Stimulated activated CD8-positive, alpha-beta memory T cell treated with anti-CD3 and anti-CD28 coated beads, Interleukin-12 subunit alpha, Interleukin-12 subunit beta, amount 100 ng/mL, for 24 hours (primary cell): ENCODE measurements around the gene AGAP4.
"Not testable (repeated sequence)": the region's sequence is repeated elsewhere in the genome, so short reads cannot be mapped to it uniquely, and the experiment has no call there.

Source experiments
- DNase-seq: peaks from one replicate; pipeline ENCODE4 v3.0.0-alpha.2; 2020; ENCODE audit errors: extremely low read depth

AGAP4 gene

GRCh38 chr10:45847400-45847799 lies at the start of gene AGAP4:
AGAP4 (minus strand) TSS chr10:45847500; CDS start chr10:45847347, 153 bp downstream.
- DNase-seq: not testable (repeated sequence)

DNA sequence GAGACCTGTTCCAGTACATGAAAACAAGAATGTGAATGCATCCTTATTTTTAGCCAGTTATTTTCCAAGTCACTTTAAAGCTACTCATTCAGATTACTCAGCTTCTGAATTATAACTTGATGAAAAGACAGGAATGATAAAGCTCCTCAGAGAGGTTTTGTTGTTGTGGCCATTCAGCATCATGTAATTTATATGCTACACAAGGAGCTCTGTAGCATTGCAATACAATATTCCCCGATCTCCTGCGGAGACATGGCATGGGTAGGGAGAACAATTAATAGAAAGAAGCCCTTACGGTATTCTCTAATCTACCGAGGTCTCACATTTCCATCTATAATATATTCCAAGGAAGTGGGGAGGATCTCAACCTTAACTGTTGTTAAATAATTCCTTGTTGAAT lies 43.4 kb upstream of the AGAP4 start:
- DNase-seq: not testable (repeated sequence)

DNA sequence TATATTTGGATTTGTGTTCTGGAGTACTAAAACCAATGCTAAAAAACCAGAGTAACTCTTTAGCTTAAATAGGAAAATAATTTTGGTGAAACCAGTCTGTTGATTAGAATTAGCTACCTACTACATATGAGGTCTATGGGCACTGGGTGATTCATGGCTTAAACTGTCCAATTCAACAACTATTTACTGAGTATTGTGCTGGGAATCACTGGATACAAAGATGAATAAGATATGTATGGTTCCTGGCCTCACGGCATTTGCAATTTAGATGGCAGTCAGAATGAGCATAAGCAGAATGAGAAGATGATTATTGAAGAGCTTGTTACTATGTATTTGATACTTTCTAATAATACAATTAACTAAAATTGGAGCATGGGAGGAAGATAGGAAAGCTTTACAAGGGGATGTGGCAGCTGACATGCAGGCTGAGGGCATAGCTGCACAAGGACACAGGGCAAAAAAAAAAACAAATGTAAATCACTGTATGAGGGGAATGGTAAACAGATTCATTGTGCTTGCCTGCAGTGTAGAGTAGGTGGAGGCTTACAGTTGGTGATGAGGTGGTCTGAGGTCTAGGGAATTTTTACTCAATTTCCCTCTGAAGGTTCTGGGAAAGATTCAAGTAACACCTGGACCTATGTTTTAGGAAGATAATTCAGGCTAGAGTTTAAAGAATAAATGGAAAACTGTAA lies 42.4 kb upstream of the AGAP4 start:
- not testable (repeated sequence) for DNase-seq

GRCh38 chr10:45882880-45883279 lies 35.6 kb upstream of the AGAP4 start:
- not testable (repeated sequence) for DNase-seq

- DNase-seq: not testable (repeated sequence)
These were observed 18.1 kb upstream of the AGAP4 start for GRCh38 chr10:45865404-45865803.

DNA sequence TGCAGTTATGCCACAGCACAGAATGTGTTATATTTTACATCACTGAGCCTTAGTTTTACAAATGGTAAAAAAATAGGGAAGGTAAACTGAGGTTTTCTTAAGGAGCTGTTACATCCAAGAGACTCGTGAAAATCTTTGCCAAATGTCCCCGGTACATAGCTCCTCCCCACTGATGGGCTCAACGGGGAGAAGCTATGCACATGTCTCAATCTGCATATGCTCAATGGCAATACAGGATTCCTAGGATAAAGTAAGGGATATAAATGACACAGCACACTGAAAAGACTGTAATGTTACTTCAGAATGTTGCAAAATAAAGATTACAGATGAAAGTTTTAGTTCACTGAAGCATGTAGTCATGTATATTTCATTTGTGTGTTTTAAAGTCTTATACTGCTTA lies 17.0 kb upstream of the AGAP4 start:
- not testable (repeated sequence) for DNase-seq

- DNase-seq: not testable (repeated sequence)
These were observed 16.3 kb upstream of the AGAP4 start for GRCh38 chr10:45863632-45864031.

DNA sequence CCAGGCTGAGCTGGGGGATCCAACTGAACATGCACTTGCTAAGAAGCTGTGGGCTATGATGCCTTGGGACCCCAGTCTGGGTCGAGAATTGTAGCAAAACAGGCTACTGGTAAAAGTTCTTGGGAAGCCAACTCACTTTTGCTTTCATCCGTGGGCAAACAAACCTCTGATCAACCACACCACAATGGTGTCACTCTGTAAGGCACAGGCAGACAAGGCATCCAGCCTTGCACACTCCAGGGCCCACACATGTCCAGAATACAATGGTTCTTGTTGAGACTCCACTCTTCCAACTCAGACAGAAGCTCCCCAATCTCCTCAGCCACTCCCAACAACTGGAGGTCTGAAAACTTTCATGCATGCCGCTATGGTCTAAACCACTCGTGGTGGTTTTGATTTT lies 10.6 kb upstream of the AGAP4 start:
- DNase-seq: not testable (repeated sequence)

- not testable (repeated sequence) for DNase-seq
These were observed 1.2 kb upstream of the AGAP4 start for GRCh38 chr10:45848467-45848866.

DNA sequence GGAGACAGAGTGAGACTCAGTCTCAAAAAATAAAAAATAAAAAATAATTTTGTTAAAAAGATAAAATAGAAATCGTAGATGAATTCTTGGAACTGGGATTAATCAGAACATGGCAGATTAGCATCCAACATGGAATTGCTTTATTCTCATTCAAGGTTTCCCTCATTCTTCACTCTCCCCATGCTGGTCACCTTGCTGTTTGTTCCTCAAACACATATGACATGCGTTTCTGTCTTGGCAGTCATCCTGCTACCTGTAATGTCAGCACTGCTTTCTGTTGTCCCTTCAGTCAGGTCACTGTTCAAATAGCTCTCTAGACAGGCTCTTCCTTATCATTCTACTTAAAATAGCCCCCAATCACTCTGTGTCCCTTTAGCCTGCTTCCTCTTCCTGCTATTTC lies 24.4 kb downstream of the AGAP4 start:
- not testable (repeated sequence) for DNase-seq

DNA sequence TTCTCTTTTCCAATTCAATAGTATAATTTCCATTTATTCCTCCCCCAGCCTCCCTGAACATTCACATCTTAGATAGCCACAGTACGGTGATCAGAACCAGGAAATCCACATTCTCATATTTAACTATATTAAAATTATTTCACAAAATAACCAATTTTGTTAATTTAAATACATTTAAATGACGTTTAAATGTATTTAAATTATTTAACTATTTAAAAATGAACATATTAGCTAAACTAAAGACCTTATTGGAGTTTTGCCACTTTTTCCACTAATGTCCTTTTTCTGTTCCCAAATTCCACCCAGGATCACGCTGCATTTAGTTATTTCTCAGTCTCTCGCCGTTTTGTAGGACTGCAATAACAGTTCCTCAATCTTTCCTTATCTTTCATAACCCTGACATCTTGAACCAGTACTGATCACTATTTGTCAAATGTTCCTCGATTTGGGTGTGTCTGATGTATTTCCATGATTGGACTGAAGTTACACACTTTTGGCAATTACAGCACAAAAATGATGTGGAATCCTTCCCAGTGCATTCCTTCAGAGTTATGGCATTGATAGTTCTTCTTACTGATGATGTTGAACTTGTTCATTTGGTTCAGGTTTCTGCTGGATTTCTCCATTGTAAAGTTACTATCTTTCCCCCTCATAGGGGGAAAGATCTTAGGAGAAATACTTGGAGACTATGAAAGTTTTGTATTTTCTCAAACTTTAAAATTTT lies 27.0 kb downstream of the AGAP4 start:
- not testable (repeated sequence) for DNase-seq

DNA sequence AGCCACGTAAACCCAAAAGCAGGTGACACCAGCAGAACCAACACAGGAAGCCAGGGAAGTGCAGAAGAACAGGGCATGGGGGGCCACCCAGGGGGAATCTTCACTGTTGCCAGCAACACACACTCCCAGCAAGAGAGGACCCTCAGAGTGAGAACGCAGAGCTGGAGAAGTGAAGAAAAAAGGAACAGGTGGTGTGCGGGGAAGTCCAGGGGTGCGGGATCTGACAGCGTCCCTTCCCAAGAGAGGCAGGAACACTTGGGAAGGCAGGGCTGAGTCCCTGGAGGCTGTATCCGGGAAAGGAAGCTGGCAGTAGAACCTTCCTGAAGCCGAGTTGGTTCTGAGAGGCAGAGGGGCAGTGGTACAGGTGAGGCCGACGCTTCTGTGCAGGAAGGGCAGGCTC lies 27.7 kb downstream of the AGAP4 start:
- DNase-seq: no peak

- no peak for DNase-seq
These were observed 29.4 kb downstream of the AGAP4 start for GRCh38 chr10:45817912-45818311.

DNA sequence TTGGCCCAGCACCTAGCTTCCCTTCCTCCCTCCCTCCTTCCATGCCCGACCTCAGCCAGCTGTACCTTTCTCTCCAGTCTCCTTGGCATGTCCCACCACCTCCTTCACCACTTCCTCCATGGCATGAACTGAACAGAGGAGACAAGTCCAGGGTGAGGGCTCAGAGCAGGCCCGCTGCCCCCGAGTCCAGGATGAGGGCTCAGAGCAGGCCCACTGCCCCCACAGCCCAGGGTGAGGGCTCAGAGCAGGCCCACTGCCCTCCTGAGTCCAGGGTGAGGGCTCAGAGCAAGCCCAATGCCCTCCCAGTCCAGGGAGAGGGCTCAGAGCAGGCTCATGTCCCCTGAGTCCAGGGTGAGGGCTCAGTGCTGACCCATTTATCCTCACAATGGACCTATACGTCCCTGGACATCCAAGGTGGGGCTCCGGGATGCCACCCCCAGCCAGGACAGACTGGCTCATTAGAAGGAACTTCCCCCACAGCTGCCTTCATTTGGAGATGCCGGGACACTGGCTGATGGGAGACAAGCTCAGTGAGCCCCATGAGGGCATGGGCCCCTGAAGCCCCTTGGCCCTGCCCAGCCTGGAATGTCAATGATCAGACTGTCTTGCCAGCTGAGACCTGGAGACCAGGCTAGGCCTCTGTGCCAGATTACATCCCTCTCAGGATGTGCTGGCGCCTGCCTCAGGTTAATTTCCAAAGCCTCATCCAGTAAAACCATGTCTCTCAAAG lies 30.0 kb downstream of the AGAP4 start:
- no peak for DNase-seq

- DNase-seq: not testable (repeated sequence)
These were observed 33.2 kb downstream of the AGAP4 start for GRCh38 chr10:45814146-45814545.

GRCh38 chr10:45812959-45813358 lies 34.3 kb downstream of the AGAP4 start:
- not testable (repeated sequence) for DNase-seq

DNA sequence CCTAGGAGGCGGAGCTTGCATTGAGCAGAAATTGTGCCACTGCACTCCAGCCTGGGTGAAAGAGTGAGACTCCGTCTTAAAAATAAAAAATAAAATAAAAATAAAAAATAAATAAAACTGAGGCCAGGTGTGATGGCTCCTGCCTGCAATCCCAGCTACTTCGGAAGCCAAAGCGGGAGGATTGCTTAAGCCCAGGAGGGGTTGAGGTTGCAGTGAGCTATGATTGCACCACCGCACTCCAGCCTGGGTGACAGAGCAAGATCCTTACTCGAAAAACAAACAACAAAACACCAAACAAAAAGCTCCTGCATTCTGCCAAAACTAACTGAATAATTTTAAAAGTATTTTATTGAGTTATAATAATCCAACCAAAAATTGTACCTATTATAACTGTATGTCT lies 36.2 kb downstream of the AGAP4 start:
- DNase-seq: no peak

GRCh38 chr10:45809837-45810236 lies 37.5 kb downstream of the AGAP4 start:
- DNase-seq: no peak

GRCh38 chr10:45804996-45805395 lies 42.3 kb downstream of the AGAP4 start:
- DNase-seq: not testable (repeated sequence)

DNA sequence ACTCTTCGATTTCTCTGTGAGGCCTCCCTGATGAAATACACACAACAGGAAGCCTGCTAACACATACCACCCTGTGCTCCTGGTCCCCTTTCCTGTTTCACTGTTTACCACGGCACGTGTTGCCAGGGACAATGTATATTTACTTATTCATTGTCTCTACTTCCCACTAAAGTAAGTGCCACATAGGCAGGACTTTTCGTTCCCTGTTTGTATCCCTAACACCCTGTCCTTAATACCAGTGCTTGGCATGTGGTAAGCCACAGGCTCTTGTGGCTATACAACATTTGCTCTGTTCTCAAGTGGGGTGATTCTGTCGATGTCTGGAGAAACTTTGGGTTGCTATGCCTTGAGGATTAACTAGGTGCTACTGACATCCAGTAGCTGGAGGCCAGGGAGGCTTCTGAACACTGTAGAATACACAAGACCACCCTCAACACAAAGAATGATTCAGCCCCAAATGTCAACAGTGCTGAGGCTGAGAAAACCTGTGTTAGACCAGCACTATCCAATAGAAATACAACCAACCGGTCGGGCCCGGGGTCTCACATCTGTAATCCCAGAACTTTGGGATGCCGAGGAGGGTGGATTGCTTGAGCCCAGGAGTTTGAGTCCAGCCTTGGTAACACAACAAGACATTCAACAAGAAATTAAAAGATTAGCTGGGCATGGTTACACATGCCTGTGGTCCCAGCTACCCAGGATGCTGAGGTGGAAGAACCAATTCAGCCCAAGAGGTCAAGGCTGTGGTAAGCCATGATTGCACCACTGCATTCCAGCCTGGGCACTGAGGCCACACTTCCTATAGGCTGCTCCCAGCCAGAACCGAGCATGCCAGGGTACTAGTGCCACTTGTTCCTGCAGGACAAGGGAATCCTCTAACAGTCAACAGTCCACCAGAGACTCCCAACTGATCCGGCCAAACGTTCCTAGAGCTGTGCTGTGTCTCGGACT lies 44.0 kb downstream of the AGAP4 start:
- not testable (repeated sequence) for DNase-seq

- not testable (repeated sequence) for DNase-seq
These were observed 52.5 kb downstream of the AGAP4 start for GRCh38 chr10:45794761-45795160.
